Measurements from ENCODE around the gene MND1.

MND1 gene

GRCh38 chr4:153365003-153365402 lies 20.5 kb downstream of the MND1 start:
- no peak for DNase-seq (ENCODE audit: low read depth, low spot score)
- H3K9ac ChIP-seq (ENCODE audit: insufficient read length, low read depth): no peak overlapping the region
- H3K9me3 ChIP-seq (ENCODE audit: insufficient read depth, low read length): no peaks in the 10 kb centered on the region
- TF ChIP-seq SUZ12 (IDR thresholded peaks at IDR 0.05; ENCODE audit: extremely low read depth, insufficient read depth, insufficient read length): no peak
- no peak for TF ChIP-seq ZNF274 (IDR thresholded peaks at IDR 0.05; ENCODE audit: low read depth, low read length)
- no peak for TF ChIP-seq YY1 (IDR thresholded peaks at IDR 0.05; ENCODE audit: insufficient read depth, insufficient read length)
- H3K36me3 ChIP-seq (ENCODE audit: insufficient read depth, insufficient read length, low read length): peaks cover 51% of the 10 kb centered on the region
- no peak overlapping the region for H3K4me3 ChIP-seq (ENCODE audit: insufficient read length, low read depth)
- no peaks in the 10 kb centered on the region for H3K27me3 ChIP-seq (ENCODE audit: insufficient read depth, insufficient read length)
- H3K4me1 ChIP-seq (ENCODE audit: insufficient read depth, insufficient read length): no peaks in the 10 kb centered on the region

- Histone ChIP-seq H3K9me3 (ENCODE audit: insufficient read depth, low read length) (no peaks in the 10 kb centered on the region), H3K9ac (ENCODE audit: insufficient read length, low read depth) (no peak overlapping the region), H3K36me3 (ENCODE audit: insufficient read depth, insufficient read length, low read length) (peaks cover 50% of the 10 kb centered on the region), H3K4me3 (ENCODE audit: insufficient read length, low read depth) (no peak overlapping the region), H3K27me3 (ENCODE audit: insufficient read depth, insufficient read length) (no peaks in the 10 kb centered on the region), H3K4me1 (ENCODE audit: insufficient read depth, insufficient read length) (no peaks in the 10 kb centered on the region)
- TF ChIP-seq SUZ12 (IDR thresholded peaks at IDR 0.05; ENCODE audit: extremely low read depth, insufficient read depth, insufficient read length): no peak
- no peak for TF ChIP-seq YY1 (IDR thresholded peaks at IDR 0.05; ENCODE audit: insufficient read depth, insufficient read length)
- TF ChIP-seq ZNF274 (IDR thresholded peaks at IDR 0.05; ENCODE audit: low read depth, low read length): no peak
- DNase-seq (ENCODE audit: low read depth, low spot score): no peak
Measured at GRCh38 chr4:153366486-153366885, 22.0 kb downstream of the MND1 start.

- H3K4me3 ChIP-seq (ENCODE audit: insufficient read length, low read depth): no peak overlapping the region
- H3K36me3 ChIP-seq (ENCODE audit: insufficient read depth, insufficient read length, low read length): peaks cover 55% of the 10 kb centered on the region
- H3K9ac ChIP-seq (ENCODE audit: insufficient read length, low read depth): no peak overlapping the region
- no peak for TF ChIP-seq YY1 (IDR thresholded peaks at IDR 0.05; ENCODE audit: insufficient read depth, insufficient read length)
- no peak for TF ChIP-seq SUZ12 (IDR thresholded peaks at IDR 0.05; ENCODE audit: extremely low read depth, insufficient read depth, insufficient read length)
- TF ChIP-seq ZNF274 (IDR thresholded peaks at IDR 0.05; ENCODE audit: low read depth, low read length): no peak
- H3K27me3 ChIP-seq (ENCODE audit: insufficient read depth, insufficient read length): no peaks in the 10 kb centered on the region
- no peaks in the 10 kb centered on the region for H3K4me1 ChIP-seq (ENCODE audit: insufficient read depth, insufficient read length)
- DNase-seq (ENCODE audit: low read depth, low spot score): no peak
- no peaks in the 10 kb centered on the region for H3K9me3 ChIP-seq (ENCODE audit: insufficient read depth, low read length)
Measured at GRCh38 chr4:153367092-153367491, 22.6 kb downstream of the MND1 start.

GRCh38 chr4:153369021-153369420 lies 24.5 kb downstream of the MND1 start:
- Histone ChIP-seq H3K27me3 (ENCODE audit: insufficient read depth, insufficient read length) (no peaks in the 10 kb centered on the region), H3K9ac (ENCODE audit: insufficient read length, low read depth) (no peak overlapping the region), H3K4me1 (ENCODE audit: insufficient read depth, insufficient read length) (no peaks in the 10 kb centered on the region), H3K4me3 (ENCODE audit: insufficient read length, low read depth) (no peak overlapping the region), H3K36me3 (ENCODE audit: insufficient read depth, insufficient read length, low read length) (peaks cover 45% of the 10 kb centered on the region), H3K9me3 (ENCODE audit: insufficient read depth, low read length) (peaks cover 10% of the 10 kb centered on the region)
- TF ChIP-seq YY1 (IDR thresholded peaks at IDR 0.05; ENCODE audit: insufficient read depth, insufficient read length): no peak
- TF ChIP-seq ZNF274 (IDR thresholded peaks at IDR 0.05; ENCODE audit: low read depth, low read length): no peak
- TF ChIP-seq SUZ12 (IDR thresholded peaks at IDR 0.05; ENCODE audit: extremely low read depth, insufficient read depth, insufficient read length): no peak
- DNase-seq (ENCODE audit: low read depth, low spot score): no peak

- Histone ChIP-seq H3K9me3 (ENCODE audit: insufficient read depth, low read length) (peaks cover 10% of the 10 kb centered on the region), H3K4me3 (ENCODE audit: insufficient read length, low read depth) (no peak overlapping the region), H3K4me1 (ENCODE audit: insufficient read depth, insufficient read length) (no peaks in the 10 kb centered on the region), H3K27me3 (ENCODE audit: insufficient read depth, insufficient read length) (no peaks in the 10 kb centered on the region), H3K9ac (ENCODE audit: insufficient read length, low read depth) (no peak overlapping the region), H3K36me3 (ENCODE audit: insufficient read depth, insufficient read length, low read length) (peaks cover 36% of the 10 kb centered on the region)
- no peak for DNase-seq (ENCODE audit: low read depth, low spot score)
- no peak for TF ChIP-seq ZNF274 (IDR thresholded peaks at IDR 0.05; ENCODE audit: low read depth, low read length)
- TF ChIP-seq YY1 (IDR thresholded peaks at IDR 0.05; ENCODE audit: insufficient read depth, insufficient read length): no peak
- no peak for TF ChIP-seq SUZ12 (IDR thresholded peaks at IDR 0.05; ENCODE audit: extremely low read depth, insufficient read depth, insufficient read length)
Measured at GRCh38 chr4:153371701-153372234, 27.3 kb downstream of the MND1 start.

GRCh38 chr4:153372967-153373562 lies 28.6 kb downstream of the MND1 start:
- peaks cover 10% of the 10 kb centered on the region for H3K9me3 ChIP-seq (ENCODE audit: insufficient read depth, low read length)
- TF ChIP-seq YY1 (IDR thresholded peaks at IDR 0.05; ENCODE audit: insufficient read depth, insufficient read length) (no peak), SUZ12 (IDR thresholded peaks at IDR 0.05; ENCODE audit: extremely low read depth, insufficient read depth, insufficient read length) (no peak), ZNF274 (IDR thresholded peaks at IDR 0.05; ENCODE audit: low read depth, low read length) (no peak)

GRCh38 chr4:153374442-153374841 lies 30.0 kb downstream of the MND1 start:
- Histone ChIP-seq H3K4me3 (ENCODE audit: insufficient read length, low read depth) (no peak overlapping the region), H3K9me3 (ENCODE audit: insufficient read depth, low read length) (peaks cover 10% of the 10 kb centered on the region), H3K27me3 (ENCODE audit: insufficient read depth, insufficient read length) (no peaks in the 10 kb centered on the region), H3K4me1 (ENCODE audit: insufficient read depth, insufficient read length) (no peaks in the 10 kb centered on the region), H3K36me3 (ENCODE audit: insufficient read depth, insufficient read length, low read length) (peaks cover 19% of the 10 kb centered on the region), H3K9ac (ENCODE audit: insufficient read length, low read depth) (no peak overlapping the region)
- no peak for DNase-seq (ENCODE audit: low read depth, low spot score)
- TF ChIP-seq ZNF274 (IDR thresholded peaks at IDR 0.05; ENCODE audit: low read depth, low read length): no peak
- no peak for TF ChIP-seq SUZ12 (IDR thresholded peaks at IDR 0.05; ENCODE audit: extremely low read depth, insufficient read depth, insufficient read length)
- TF ChIP-seq YY1 (IDR thresholded peaks at IDR 0.05; ENCODE audit: insufficient read depth, insufficient read length): no peak

More at GRCh38 chr4:153372967-153373562, 28.6 kb downstream of the MND1 start:
- DNase-seq (ENCODE audit: low read depth, low spot score): no peak
- Histone ChIP-seq H3K4me3 (ENCODE audit: insufficient read length, low read depth) (no peak overlapping the region), H3K9ac (ENCODE audit: insufficient read length, low read depth) (no peak overlapping the region), H3K4me1 (ENCODE audit: insufficient read depth, insufficient read length) (no peaks in the 10 kb centered on the region), H3K36me3 (ENCODE audit: insufficient read depth, insufficient read length, low read length) (peaks cover 27% of the 10 kb centered on the region), H3K27me3 (ENCODE audit: insufficient read depth, insufficient read length) (no peaks in the 10 kb centered on the region)

All from NT2/D1 (cell line).